SK-N-SH treated with all-trans-retinoic acid at 6 μM for 48 hours (cell line): ENCODE data around the gene HES5.

ENCODE experiments used
- ATAC-seq: fragments of 200-7000 bp; cut with Tn5 transposase; 3 replicates; pipeline ENCODE4 v1.9.1; 2020; ENCODE audit warnings: mild to moderate bottlenecking, moderate library complexity
- ARNTL ChIP-seq: fragments of 450-650 bp; formaldehyde crosslinking; IDR thresholded peaks from 2 replicates; pipeline ENCODE4 v1.5.0; 2020; ENCODE audit warnings: low read depth, mild to moderate bottlenecking, moderate library complexity, borderline replicate concordance
- BACH2 ChIP-seq: fragments of 250-450 bp; sonication (Bioruptor Pico); IDR thresholded peaks from 2 replicates; pipeline ENCODE4 v1.9.0; 2021; ENCODE audit warnings: mild to moderate bottlenecking, borderline replicate concordance
- CREB5 ChIP-seq: fragments of 250-450 bp; sonication (Bioruptor Pico); IDR thresholded peaks from 2 replicates; pipeline ENCODE4 v1.5.1; 2020; ENCODE audit warnings: low read depth, mild to moderate bottlenecking, moderate library complexity
- CSDC2 ChIP-seq: fragments of 250-450 bp; sonication (Bioruptor Pico); IDR thresholded peaks from 2 replicates; pipeline ENCODE4 v1.5.0; 2020; ENCODE audit warnings: mild to moderate bottlenecking, moderate library complexity
- ESRRG ChIP-seq: fragments of 250-450 bp; sonication (Bioruptor Pico); IDR thresholded peaks from 2 replicates; pipeline ENCODE4 v1.6.1; 2021; ENCODE audit warnings: mild to moderate bottlenecking
- GLIS3 ChIP-seq: fragments of 250-450 bp; sonication (Bioruptor Pico); IDR thresholded peaks from 2 replicates; pipeline ENCODE4 v1.5.0; 2020; ENCODE audit warnings: mild to moderate bottlenecking, moderate library complexity
- ISL1 ChIP-seq: fragments of 250-450 bp; sonication (Bioruptor Pico); IDR thresholded peaks from 2 replicates; pipeline ENCODE4 v2.1.2; 2022; ENCODE audit warnings: mild to moderate bottlenecking, moderate library complexity
- OSR1 ChIP-seq: fragments of 250-450 bp; sonication (Bioruptor Pico); IDR thresholded peaks from 2 replicates; pipeline ENCODE4 v1.8.0; 2022; ENCODE audit warnings: moderate library complexity, mild to moderate bottlenecking, inconsistent platforms
- PATZ1 ChIP-seq: fragments of 250-450 bp; sonication (Bioruptor Pico); IDR thresholded peaks from 2 replicates; pipeline ENCODE4 v1.8.0; 2020; ENCODE audit warnings: mild to moderate bottlenecking, moderate library complexity, borderline replicate concordance
- POU6F1 ChIP-seq: fragments of 250-450 bp; sonication (Bioruptor Pico); IDR thresholded peaks from 2 replicates; pipeline ENCODE4 v1.8.0; 2021; ENCODE audit warnings: low read depth, mild to moderate bottlenecking, moderate library complexity, borderline replicate concordance
- PPARA ChIP-seq: fragments of 250-450 bp; sonication (Bioruptor Pico); IDR thresholded peaks from 2 replicates; pipeline ENCODE4 v1.5.0; 2020; ENCODE audit warnings: mild to moderate bottlenecking, borderline replicate concordance
- RARB ChIP-seq: fragments of 250-450 bp; sonication (Bioruptor Pico); IDR thresholded peaks from 2 replicates; pipeline ENCODE4 v1.8.0; 2021; ENCODE audit warnings: mild to moderate bottlenecking, moderate library complexity
- SNAI2 ChIP-seq: fragments of 250-450 bp; sonication (Bioruptor Pico); IDR thresholded peaks from 2 replicates; pipeline ENCODE4 v1.5.0; 2020; ENCODE audit warnings: mild to moderate bottlenecking, moderate library complexity
- TCF4 ChIP-seq: fragments of 250-450 bp; sonication (Bioruptor Pico); IDR thresholded peaks from 2 replicates; pipeline ENCODE4 v1.8.0; 2021; ENCODE audit warnings: mild to moderate bottlenecking, moderate library complexity, borderline replicate concordance
- TOX ChIP-seq: fragments of 250-450 bp; sonication (Bioruptor Pico); IDR thresholded peaks from 2 replicates; pipeline ENCODE4 v1.8.0; 2021; ENCODE audit warnings: mild to moderate bottlenecking, moderate library complexity, borderline replicate concordance
- ZC3H10 ChIP-seq: fragments of 250-450 bp; sonication (Bioruptor Pico); IDR thresholded peaks from 2 replicates; pipeline ENCODE4 v1.5.1; 2021; ENCODE audit warnings: mild to moderate bottlenecking, moderate library complexity
- ZFP3 ChIP-seq: fragments of 250-450 bp; sonication (Bioruptor Pico); IDR thresholded peaks from 2 replicates; pipeline ENCODE4 v1.5.0; 2020; ENCODE audit warnings: mild to moderate bottlenecking, moderate library complexity
- ZFP30 ChIP-seq: fragments of 450-650 bp; formaldehyde crosslinking; IDR thresholded peaks from 2 replicates; pipeline ENCODE4 v1.5.0; 2022; ENCODE audit warnings: mild to moderate bottlenecking, moderate library complexity
- ZNF565 ChIP-seq: fragments of 450-650 bp; formaldehyde crosslinking; conservative IDR thresholded peaks from 2 replicates; pipeline ENCODE4 v1.5.0; 2020; ENCODE audit warnings: low read depth, mild to moderate bottlenecking, moderate library complexity
- ZNF70 ChIP-seq: fragments of 450-650 bp; formaldehyde crosslinking; IDR thresholded peaks from 2 replicates; pipeline ENCODE4 v1.5.0; 2020; ENCODE audit warnings: mild to moderate bottlenecking, moderate library complexity
- ZNF8 ChIP-seq: fragments of 450-650 bp; formaldehyde crosslinking; IDR thresholded peaks from 2 replicates; pipeline ENCODE4 v1.5.0; 2020; ENCODE audit warnings: mild to moderate bottlenecking, moderate library complexity
- TF ChIP-seq, protein P1 (sequence below): fragments of 250-450 bp; sonication (Bioruptor Pico); IDR thresholded peaks from 2 replicates; pipeline ENCODE4 v1.5.0; 2020; ENCODE audit warnings: mild to moderate bottlenecking, moderate library complexity
- TF ChIP-seq, protein P2 (sequence below): fragments of 250-450 bp; sonication (Bioruptor Pico); IDR thresholded peaks from 2 replicates; pipeline ENCODE4 v1.5.1; 2021; ENCODE audit warnings: mild to moderate bottlenecking, moderate library complexity

HES5 gene

GRCh38 chr1:2515763-2516080 lies 14.3 kb downstream of the HES5 start (continued):
- TF ChIP-seq PATZ1 (CRISPR knock-in tag) (no peak), PPARA (CRISPR knock-in tag) (no peak), TCF4 (CRISPR knock-in tag) (no peak), ZFP3 (CRISPR knock-in tag) (no peak), ZNF70 (CRISPR knock-in tag) (no peak), CSDC2 (CRISPR knock-in tag) (no peak), ISL1 (CRISPR knock-in tag) (no peak), ARNTL (no peak), OSR1 (no peak), ESRRG (CRISPR knock-in tag) (no peak), CREB5 (no peak), ZFP30 (CRISPR knock-in tag) (no peak), SNAI2 (CRISPR knock-in tag) (no peak), BACH2 (no peak), ZC3H10 (CRISPR knock-in tag) (no peak)

GRCh38 chr1:2514863-2515762 lies 14.9 kb downstream of the HES5 start:
- TF ChIP-seq, protein P1, sequence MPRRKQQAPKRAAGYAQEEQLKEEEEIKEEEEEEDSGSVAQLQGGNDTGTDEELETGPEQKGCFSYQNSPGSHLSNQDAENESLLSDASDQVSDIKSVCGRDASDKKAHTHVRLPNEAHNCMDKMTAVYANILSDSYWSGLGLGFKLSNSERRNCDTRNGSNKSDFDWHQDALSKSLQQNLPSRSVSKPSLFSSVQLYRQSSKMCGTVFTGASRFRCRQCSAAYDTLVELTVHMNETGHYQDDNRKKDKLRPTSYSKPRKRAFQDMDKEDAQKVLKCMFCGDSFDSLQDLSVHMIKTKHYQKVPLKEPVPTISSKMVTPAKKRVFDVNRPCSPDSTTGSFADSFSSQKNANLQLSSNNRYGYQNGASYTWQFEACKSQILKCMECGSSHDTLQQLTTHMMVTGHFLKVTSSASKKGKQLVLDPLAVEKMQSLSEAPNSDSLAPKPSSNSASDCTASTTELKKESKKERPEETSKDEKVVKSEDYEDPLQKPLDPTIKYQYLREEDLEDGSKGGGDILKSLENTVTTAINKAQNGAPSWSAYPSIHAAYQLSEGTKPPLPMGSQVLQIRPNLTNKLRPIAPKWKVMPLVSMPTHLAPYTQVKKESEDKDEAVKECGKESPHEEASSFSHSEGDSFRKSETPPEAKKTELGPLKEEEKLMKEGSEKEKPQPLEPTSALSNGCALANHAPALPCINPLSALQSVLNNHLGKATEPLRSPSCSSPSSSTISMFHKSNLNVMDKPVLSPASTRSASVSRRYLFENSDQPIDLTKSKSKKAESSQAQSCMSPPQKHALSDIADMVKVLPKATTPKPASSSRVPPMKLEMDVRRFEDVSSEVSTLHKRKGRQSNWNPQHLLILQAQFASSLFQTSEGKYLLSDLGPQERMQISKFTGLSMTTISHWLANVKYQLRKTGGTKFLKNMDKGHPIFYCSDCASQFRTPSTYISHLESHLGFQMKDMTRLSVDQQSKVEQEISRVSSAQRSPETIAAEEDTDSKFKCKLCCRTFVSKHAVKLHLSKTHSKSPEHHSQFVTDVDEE (CRISPR knock-in tag): no peak
- no peak for TF ChIP-seq TOX (CRISPR knock-in tag)
- TF ChIP-seq ESRRG (CRISPR knock-in tag): no peak
- TF ChIP-seq GLIS3 (CRISPR knock-in tag): no peak
- ATAC-seq: no peak

GRCh38 chr1:2513939-2514652 lies 16.0 kb downstream of the HES5 start:
- ATAC-seq: no peak
- no peak for TF ChIP-seq ZC3H10 (CRISPR knock-in tag)
- TF ChIP-seq ARNTL: no peak
- TF ChIP-seq CSDC2 (CRISPR knock-in tag): no peak
- no peak for TF ChIP-seq PATZ1 (CRISPR knock-in tag)
- TF ChIP-seq CREB5: no peak
- no peak for TF ChIP-seq POU6F1 (CRISPR knock-in tag)
- no peak for TF ChIP-seq TCF4 (CRISPR knock-in tag)
- TF ChIP-seq ZFP30 (CRISPR knock-in tag): no peak
- no peak for TF ChIP-seq ZNF70 (CRISPR knock-in tag)
- no peak for TF ChIP-seq SNAI2 (CRISPR knock-in tag)
- TF ChIP-seq TOX (CRISPR knock-in tag): no peak
- TF ChIP-seq ZNF565: no peak
- TF ChIP-seq, protein P2, sequence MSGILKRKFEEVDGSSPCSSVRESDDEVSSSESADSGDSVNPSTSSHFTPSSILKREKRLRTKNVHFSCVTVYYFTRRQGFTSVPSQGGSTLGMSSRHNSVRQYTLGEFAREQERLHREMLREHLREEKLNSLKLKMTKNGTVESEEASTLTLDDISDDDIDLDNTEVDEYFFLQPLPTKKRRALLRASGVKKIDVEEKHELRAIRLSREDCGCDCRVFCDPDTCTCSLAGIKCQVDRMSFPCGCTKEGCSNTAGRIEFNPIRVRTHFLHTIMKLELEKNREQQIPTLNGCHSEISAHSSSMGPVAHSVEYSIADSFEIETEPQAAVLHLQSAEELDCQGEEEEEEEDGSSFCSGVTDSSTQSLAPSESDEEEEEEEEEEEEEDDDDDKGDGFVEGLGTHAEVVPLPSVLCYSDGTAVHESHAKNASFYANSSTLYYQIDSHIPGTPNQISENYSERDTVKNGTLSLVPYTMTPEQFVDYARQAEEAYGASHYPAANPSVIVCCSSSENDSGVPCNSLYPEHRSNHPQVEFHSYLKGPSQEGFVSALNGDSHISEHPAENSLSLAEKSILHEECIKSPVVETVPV (CRISPR knock-in tag): no peak
- no peak for TF ChIP-seq ZNF8
- TF ChIP-seq OSR1: no peak
- TF ChIP-seq RARB (CRISPR knock-in tag): no peak
- TF ChIP-seq BACH2: no peak
